NCI-H1436 (cell line): ENCODE data around the gene RPL39L.
"Not testable (repeated sequence)": the region's sequence is repeated elsewhere in the genome, so short reads cannot be mapped to it uniquely, and the experiment has no call there.

ENCODE experiments used
- DNase-seq: peaks from one replicate; lab custom pipeline; 2025; lab: John Stamatoyannopoulos, UW

RPL39L gene

GRCh38 chr3:187139126-187139894 is at the start of gene RPL39L:
TSS of gene RPL39L (minus strand) at chr3:187139496. CDS start at chr3:187121300, 18,196 bp downstream.
- DNase-seq: peak; percentile 94

GRCh38 chr3:187188931-187189330 is 49.6 kb upstream of the RPL39L start:
- DNase-seq: no peak

GRCh38 chr3:187186801-187187421 is 47.6 kb upstream of the RPL39L start:
- no peak for DNase-seq

DNA sequence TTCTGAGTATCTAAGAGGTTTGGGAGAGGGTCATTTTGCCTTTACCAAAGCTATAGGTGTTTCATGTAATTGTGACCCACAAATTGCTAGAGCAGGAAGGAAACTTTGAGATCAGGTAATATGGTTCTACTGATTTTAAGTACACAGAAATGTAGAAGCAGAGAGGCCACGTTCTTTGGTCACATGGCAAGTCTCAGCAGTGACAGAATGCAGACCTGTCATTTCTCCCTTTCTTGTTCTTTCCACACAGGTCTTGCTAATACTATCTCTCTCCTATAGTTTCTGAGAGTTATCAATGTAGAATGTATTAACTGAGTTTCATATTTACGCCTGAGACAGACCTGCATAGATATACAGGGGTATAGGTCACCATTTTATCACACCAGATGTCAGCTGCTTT is 47.1 kb upstream of the RPL39L start:
- DNase-seq: no peak

- no peak for DNase-seq
Measured at GRCh38 chr3:187185759-187186158, 46.5 kb upstream of the RPL39L start.

- peak; percentile 50 for DNase-seq
Measured at GRCh38 chr3:187183903-187184302, 44.6 kb upstream of the RPL39L start.

DNA sequence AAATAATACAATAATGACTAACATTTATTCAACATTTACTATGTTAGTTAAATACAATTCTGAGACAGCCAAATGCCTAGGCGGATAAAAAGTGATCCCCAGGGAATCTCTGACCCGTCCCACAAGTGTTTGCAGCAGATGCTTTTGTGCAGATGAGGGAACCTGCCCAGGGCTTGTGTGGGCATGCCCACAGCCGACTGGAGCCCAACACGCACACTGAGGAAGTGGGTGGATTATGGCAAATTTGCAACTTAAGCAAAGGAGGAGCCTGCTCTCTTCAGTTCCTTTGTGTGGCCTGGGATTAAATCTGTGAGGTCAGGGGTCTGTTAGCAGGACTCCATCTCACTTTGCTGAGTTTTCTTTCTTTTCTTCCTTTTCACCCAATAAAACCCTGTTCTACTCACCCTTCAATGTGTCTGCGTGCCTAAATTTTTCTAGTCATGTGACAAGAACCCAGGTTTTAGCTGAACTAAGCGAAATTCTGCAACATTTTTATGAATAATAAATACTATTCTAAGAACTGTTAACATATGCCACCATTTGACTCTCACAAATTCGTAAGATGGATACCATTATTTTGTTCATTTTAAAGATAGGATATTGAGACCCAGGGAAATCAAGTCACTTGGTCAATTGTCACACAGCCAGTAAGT is 44.0 kb upstream of the RPL39L start:
- peak; percentile 71 for DNase-seq

GRCh38 chr3:187181454-187182170 is 42.3 kb upstream of the RPL39L start:
- DNase-seq: no peak

DNA sequence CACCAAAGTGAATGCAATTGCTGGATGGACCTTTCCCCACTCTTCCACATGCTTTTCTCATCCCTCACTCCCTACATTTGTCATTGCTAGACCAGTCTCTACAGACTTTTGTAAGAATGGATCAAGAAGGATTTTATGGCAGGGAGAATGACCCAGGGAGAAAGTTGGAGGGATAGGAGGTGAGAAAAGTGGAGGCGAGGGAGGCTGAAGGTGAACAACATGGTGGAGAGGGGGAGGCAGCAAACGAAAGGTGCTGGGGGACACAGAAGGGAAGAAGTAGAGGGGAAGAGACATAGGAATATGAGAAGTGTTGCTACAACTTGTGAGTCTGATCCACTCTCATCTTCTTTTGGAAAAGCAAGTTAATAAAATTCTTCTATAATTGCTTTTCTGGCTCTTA is 33.6 kb upstream of the RPL39L start:
- no peak for DNase-seq

DNA sequence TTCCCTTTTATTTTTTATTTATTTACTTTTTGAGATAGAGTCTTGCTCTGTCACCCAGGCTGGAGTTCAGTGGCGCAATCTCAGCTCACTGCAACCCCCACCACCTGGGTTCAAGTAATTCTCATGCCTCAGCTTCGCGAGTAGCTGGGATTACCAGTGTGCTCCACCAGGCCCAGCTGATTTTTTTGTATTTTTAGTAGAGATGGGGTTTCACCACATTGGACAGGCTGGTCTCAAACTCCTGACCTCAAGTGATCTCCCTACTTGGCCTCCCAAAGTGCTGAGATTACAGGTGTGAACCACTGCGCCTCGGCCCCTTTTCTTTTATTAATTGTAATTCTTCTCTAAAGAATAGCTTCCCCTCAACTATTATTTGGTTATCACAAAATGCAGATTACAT is 31.6 kb upstream of the RPL39L start:
- DNase-seq: not testable (repeated sequence)

DNA sequence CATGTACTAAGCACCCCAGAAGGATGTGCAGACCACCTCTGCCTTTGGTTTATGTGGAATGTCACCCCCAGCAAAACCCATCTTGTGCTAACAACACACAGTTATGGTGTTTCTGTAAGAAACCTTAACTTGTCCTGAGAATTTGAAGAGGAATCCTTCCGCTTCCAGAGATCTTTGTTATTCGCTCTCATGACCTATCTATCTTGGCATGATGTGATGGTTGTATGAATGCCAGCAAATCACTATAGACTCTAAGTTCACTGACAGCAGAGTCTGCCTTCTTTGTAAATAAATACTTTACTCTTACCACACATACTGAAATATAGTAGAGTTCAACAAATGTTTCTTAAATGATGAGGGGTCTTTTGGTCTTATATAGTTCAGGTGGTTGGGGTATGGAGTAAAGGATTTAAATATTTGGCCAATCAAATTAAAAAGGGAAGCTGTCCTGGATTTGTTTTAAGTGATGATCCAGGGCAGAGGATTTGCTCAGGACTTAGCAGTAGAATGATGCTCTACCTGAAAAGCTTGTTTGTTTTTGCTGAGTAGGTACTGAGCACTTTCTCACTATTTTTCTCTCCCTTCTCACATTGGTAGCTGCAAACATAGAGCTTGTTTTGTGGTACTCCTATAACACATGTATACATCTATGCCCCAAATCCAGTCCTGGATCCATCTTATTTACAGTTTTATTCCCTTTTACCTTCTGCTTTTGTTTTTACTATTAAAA is 30.1 kb upstream of the RPL39L start:
- no peak for DNase-seq

DNA sequence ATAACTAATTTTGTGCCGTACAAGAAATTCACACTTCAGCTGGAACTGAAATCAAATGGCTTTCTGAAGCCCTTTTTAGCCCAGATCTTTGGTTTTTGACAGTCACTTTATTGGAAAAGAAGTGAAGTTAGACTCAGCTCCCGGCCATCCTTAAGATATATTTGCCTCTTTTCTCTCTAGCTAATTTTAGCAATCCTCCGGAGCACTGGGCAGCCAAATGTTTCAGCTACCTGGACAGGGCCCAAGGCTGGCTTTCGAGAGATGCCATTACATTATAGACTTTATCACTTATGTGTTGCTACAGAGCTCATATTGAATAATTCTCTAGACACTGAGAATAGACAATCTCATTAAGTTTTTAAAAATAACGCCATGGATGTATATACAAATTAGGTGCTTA is 28.5 kb upstream of the RPL39L start:
- no peak for DNase-seq

GRCh38 chr3:187166750-187167149 is 27.5 kb upstream of the RPL39L start:
- DNase-seq: no peak

DNA sequence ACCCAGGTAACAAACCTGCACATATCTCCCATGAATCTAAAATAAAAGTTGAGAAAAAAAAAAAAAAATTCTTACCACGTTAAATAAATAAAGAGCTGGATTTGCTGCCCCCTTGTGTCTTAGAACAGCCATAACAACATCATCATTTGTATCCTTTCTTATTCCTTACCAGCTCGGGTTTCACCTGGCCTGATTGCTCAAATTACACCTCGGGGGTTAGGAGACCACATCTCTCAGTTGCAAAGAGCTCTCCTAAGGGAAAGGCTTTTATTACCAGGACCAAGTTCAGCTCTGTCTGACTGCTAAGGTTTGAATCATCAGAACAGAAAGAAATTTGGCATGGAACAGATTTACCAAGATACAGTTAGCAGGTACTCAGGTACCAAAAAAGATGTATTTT is 25.8 kb upstream of the RPL39L start:
- peak; percentile 93 for DNase-seq

DNA sequence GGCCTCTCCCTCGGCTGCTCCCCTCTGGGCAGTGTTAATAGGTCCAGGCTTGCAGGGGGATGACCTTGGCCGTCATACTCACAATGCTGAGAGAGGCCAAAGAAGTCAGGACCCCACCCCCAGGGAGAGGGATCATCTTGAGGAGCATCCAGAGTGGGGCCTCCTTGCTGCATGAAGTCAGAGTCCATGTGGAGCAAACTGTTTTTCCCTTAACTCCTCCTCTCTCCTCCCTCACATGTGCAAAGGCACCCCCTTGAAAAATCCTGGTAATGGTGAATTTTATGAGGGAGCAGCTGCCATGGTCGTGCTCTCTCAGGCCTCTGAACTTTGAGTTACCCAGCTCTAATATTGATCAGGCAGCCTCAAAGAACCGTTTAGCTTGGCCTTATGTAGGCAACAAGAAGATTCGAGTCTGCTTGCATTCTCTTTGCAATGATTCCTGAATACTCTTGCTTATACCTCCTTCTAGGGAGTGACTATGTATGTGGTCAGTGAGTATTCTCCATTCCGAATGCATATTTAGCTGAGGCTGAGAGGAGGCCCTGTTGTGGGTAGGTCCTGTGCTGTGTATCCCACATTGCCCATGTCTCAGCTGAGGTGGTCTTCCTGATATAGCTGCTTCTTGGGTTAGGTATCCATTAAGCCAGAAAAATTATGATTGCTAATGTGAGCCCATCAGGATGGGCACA is 23.1 kb upstream of the RPL39L start:
- no peak for DNase-seq

DNA sequence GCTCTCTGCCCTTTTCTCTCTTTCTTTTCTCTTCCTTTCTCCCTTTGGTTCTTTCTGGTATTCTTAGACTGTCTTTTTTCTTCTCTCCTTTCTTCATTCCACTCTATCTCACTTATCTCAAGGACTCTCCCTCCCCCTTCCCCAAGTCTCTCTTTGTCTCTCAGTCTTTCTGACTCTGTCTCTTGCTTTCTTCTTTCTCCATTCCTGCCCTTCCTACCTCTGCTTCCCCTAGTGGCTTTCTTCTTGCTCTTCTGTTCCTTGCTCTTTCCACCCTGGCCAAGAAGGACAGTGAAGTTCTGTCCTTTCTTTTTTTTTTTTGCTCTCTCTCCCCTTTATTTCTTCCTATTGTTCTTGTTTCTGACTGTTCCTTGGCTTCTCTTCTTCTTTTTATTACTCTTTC is 22.3 kb upstream of the RPL39L start:
- DNase-seq: no peak

DNA sequence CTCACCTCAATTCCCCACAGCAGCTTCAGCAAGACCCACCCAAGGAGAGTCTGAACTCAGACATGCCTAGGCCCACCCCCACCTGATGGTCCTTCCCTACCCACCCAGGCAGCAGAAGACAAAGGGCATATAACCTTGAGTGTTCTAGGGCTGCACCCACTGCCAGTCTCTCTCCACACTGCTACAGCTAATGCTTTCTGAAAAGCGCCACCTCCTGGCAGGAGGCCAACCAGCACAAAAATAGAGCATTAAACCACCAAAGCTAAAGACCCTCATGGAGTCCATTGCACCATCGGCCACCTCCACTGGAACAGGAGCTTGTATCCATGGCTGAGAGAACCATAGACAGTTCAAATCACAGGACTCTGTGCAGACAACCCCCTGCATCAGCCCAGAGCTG is 11.3 kb upstream of the RPL39L start:
- peak; percentile 18 for DNase-seq

GRCh38 chr3:187150186-187150585 is 10.9 kb upstream of the RPL39L start:
- DNase-seq: no peak

- DNase-seq: no peak
Measured at GRCh38 chr3:187146389-187146788, 7.1 kb upstream of the RPL39L start.

- DNase-seq: no peak
Measured at GRCh38 chr3:187145149-187145895, 6.0 kb upstream of the RPL39L start.

GRCh38 chr3:187139895-187140253 is 578 bp upstream of the RPL39L start:
- no peak for DNase-seq
